Loucy (cell line): ENCODE data around the gene PCID2.

ENCODE experiments used
- CTCF ChIP-seq: fragments of 200-600 bp; sonication (generic); conservative IDR thresholded peaks from 2 replicates; pipeline ENCODE4 v1.5.1; 2014; ENCODE audit warnings: mild to moderate bottlenecking, antibody characterized with exemption, low read length
- EZH2phosphoT487 ChIP-seq: fragments of 200-600 bp; IDR thresholded peaks from 2 replicates; pipeline ENCODE4 v1.6.1; 2018; ENCODE audit warnings: antibody characterized with exemption, mild to moderate bottlenecking, moderate library complexity, borderline replicate concordance

- no peak for TF ChIP-seq CTCF
- TF ChIP-seq EZH2phosphoT487, result no peak
Observed at GRCh38 chr13:113226873-113227450, 18.5 kb upstream of the PCID2 start.
